D341Med (cell line): Measurements from ENCODE around the gene ZNF445.
"Not testable (repeated sequence)": the region's sequence is repeated elsewhere in the genome, so short reads cannot be mapped to it uniquely, and the experiment has no call there.

Experiments used
- DNase-seq: peaks from one replicate; pipeline ENCODE4 v3.0.0; 2012; ENCODE audit warnings: low spot score

The ZNF445 gene

GRCh38 chr3:44476181-44476611 is 1.3 kb downstream of the ZNF445 start:
- DNase-seq = no peak

- DNase-seq = not testable (repeated sequence)
These were observed 2.6 kb downstream of the ZNF445 start for GRCh38 chr3:44474886-44475285.

- no peak for DNase-seq
These were observed 7.0 kb downstream of the ZNF445 start for GRCh38 chr3:44470430-44470829.

GRCh38 chr3:44469914-44470313 is 7.6 kb downstream of the ZNF445 start:
- DNase-seq = no peak

GRCh38 chr3:44468572-44469520 is 8.6 kb downstream of the ZNF445 start:
- no peak for DNase-seq

GRCh38 chr3:44468099-44468537 is 9.4 kb downstream of the ZNF445 start:
- not testable (repeated sequence) for DNase-seq

- DNase-seq = no peak
These were observed 10.2 kb downstream of the ZNF445 start for GRCh38 chr3:44467241-44467640.

- not testable (repeated sequence) for DNase-seq
These were observed 12.6 kb downstream of the ZNF445 start for GRCh38 chr3:44464920-44465319.

GRCh38 chr3:44464509-44464908 is 13.0 kb downstream of the ZNF445 start:
- no peak for DNase-seq

GRCh38 chr3:44460050-44460449 is 17.4 kb downstream of the ZNF445 start:
- DNase-seq = not testable (repeated sequence)

- no peak for DNase-seq
These were observed 22.2 kb downstream of the ZNF445 start for GRCh38 chr3:44455318-44455717.

GRCh38 chr3:44454258-44454657 is 23.2 kb downstream of the ZNF445 start:
- DNase-seq = no peak

GRCh38 chr3:44451441-44451840 is 26.0 kb downstream of the ZNF445 start:
- DNase-seq = no peak

- DNase-seq = no peak
These were observed 30.5 kb downstream of the ZNF445 start for GRCh38 chr3:44446929-44447328.

GRCh38 chr3:44445786-44446185 is 31.7 kb downstream of the ZNF445 start:
- DNase-seq = no peak

- DNase-seq = no peak
These were observed 32.4 kb downstream of the ZNF445 start for GRCh38 chr3:44444896-44445691.

GRCh38 chr3:44444437-44444836 is 33.0 kb downstream of the ZNF445 start:
- no peak for DNase-seq

- DNase-seq = no peak
These were observed 34.7 kb downstream of the ZNF445 start for GRCh38 chr3:44442596-44443309.

GRCh38 chr3:44439499-44440295 is 37.8 kb downstream of the ZNF445 start:
- DNase-seq = no peak

GRCh38 chr3:44437800-44438199 is 39.7 kb downstream of the ZNF445 start:
- no peak for DNase-seq

- DNase-seq = no peak
These were observed 41.3 kb downstream of the ZNF445 start for GRCh38 chr3:44436181-44436580.
